Choroid plexus epithelial cell (primary cell): ENCODE results near the gene CHADL.

Source experiments
- DNase-seq: peaks from one replicate; pipeline ENCODE4 v3.0.0-alpha.2; 2010; ENCODE audit warnings: low read depth
- H3K4me3 ChIP-seq: 2 replicates; pipeline ENCODE4 v1.5.1; 2011; ENCODE audit warnings: low read depth, mild to moderate bottlenecking, control low read depth, low read length, moderate library complexity
- TF ChIP-seq, protein P1 (sequence below): conservative IDR thresholded peaks from 2 replicates; pipeline ENCODE4 v1.5.1; 2011; ENCODE audit warnings: low read depth, mild to moderate bottlenecking, control low read depth, inconsistent platforms, low read length, moderate library complexity

Gene CHADL

DNA sequence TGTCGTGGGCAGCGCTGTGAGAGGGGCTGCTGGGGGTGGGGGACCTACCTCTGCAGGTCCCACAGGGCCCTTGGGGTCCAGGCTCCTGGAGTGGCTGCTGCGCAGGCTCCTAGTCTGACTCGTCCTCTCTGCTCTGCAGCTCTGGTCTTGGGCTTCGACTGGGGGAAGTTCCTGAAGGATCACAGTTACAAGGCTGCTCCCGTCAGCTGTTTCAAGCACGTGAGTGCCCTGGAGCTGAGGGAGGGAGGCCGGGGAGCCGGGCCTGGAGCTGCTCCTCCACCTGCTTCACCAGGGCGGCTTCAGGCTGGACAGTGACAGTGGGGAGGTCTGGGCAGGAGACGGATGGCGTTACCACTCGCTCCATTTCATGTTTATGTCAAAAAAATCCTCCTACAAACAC is 23.7 kb downstream of the CHADL start:
- peak; percentile 41 for DNase-seq
- H3K4me3 ChIP-seq, result peak overlapping the region; percentile 1
- TF ChIP-seq, protein P1, sequence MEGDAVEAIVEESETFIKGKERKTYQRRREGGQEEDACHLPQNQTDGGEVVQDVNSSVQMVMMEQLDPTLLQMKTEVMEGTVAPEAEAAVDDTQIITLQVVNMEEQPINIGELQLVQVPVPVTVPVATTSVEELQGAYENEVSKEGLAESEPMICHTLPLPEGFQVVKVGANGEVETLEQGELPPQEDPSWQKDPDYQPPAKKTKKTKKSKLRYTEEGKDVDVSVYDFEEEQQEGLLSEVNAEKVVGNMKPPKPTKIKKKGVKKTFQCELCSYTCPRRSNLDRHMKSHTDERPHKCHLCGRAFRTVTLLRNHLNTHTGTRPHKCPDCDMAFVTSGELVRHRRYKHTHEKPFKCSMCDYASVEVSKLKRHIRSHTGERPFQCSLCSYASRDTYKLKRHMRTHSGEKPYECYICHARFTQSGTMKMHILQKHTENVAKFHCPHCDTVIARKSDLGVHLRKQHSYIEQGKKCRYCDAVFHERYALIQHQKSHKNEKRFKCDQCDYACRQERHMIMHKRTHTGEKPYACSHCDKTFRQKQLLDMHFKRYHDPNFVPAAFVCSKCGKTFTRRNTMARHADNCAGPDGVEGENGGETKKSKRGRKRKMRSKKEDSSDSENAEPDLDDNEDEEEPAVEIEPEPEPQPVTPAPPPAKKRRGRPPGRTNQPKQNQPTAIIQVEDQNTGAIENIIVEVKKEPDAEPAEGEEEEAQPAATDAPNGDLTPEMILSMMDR, result no peak

- TF ChIP-seq, protein P1, result no peak
- H3K4me3 ChIP-seq, result peak overlapping the region; percentile 25
- no peak for DNase-seq
Measured at GRCh38 chr22:41215926-41216325, 24.8 kb downstream of the CHADL start.

- H3K4me3 ChIP-seq, result no peak overlapping the region
- DNase-seq, result no peak
- TF ChIP-seq, protein P1, result no peak
Measured at GRCh38 chr22:41215409-41215808, 25.3 kb downstream of the CHADL start.

GRCh38 chr22:41206719-41207118 is 34.0 kb downstream of the CHADL start:
- TF ChIP-seq, protein P1, result no peak
- DNase-seq, result no peak
- no peak overlapping the region for H3K4me3 ChIP-seq

DNA sequence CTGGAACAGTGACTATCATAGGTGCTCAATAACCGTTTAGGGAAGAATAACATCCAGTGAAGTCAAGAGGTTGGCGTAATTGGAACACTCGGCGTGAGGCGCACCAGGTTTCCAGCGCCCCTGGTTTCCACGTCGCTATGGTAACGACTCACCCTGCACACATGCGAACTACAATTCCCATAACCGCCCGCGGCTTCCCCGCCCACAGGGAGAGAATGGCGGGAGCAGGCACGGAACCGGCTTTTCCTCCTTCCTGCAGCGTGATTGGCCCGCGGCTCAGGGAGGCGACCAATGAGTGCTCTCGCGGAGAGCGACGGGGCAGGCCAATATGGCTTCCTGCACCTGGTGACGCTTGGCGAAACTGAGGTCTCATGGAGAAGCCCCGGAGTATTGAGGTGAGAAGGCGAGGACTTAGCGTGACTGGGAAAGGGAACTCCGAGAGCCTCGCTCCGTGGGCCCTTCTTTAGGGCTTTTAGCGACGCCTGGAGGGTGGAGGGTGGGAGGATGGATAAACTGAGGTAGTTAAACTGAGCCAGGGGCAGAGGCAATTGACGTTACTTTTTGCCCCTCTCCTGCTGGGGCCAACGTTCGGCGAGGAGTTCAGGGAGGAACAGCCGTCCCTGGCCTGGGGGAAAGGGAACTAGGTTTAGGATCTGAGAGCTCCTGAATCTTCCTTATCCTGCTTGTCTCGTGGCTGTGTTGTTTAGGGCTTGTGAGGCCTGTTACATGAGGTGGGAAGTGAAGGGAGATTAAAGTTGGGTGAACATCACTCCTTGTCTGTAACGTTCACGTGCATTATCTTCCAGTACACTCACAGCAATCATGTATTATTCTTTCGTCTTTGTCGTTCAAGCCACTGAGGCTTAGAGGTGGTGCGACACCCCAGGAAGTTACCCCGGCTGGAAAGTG is 35.5 kb downstream of the CHADL start, which contains the start of gene L3MBTL2:
Gene L3MBTL2 (plus strand): TSS at position 321 of the 909 bp plus-strand sequence. CDS start 51 bp downstream, at position 372.
- H3K4me3 ChIP-seq, result peak within 1 kb of the TSS; percentile 93
- TF ChIP-seq, protein P1, result no peak
- DNase-seq, result peak; percentile 97

GRCh38 chr22:41204066-41204465 is 36.7 kb downstream of the CHADL start:
- TF ChIP-seq, protein P1, result no peak
- no peak overlapping the region for H3K4me3 ChIP-seq
- DNase-seq, result no peak
